HG03196 (cell line): ENCODE data around the gene CRYM.
"Not testable (repeated sequence)": the region's sequence is repeated elsewhere in the genome, so short reads cannot be mapped to it uniquely, and the experiment has no call there.

Experiments
- ATAC-seq: cut with Tn5 transposase; IDR thresholded peaks from one replicate; pipeline ENCODE4 v1.9.1; 2021; ENCODE audit not compliant: unreplicated experiment

CRYM gene

DNA sequence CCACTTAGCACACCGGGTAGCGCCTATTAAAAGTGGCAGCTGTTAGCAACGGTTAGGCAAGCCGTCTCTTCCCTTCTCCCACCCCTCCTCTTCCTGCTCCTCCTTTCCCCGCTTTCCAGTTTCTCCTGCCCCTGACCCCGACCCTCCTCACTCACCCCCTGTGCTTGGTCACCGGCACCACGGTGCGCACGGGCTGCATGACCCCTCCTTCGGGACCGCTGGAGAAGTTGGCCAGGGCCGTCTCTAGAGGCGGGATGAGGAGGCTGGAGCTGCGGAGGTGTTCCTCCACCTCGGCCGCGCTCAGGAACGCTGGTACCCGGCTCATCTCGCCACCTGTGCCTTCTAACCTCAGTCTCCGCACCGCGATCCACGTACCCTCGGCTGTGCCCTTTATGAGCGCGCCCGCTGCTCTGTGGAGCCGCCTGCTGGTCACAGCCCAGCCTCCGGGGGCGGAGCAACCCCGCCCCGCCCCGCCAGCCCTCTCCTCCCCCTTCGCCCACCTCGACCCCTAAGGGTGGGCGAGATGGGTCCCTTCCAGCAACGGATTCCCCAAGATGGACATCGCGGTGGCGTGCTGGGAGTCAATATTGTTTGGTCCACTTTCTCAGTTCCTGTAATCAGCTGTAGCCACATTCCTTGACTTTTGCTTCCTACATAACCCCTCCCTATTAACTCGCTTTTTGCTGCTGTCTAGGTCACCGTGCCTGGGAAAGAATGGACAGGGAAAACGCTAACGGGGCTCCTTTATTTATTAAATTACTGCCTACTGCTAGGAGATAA lies at the start of gene CRYM:
Gene CRYM (minus strand): TSS at position 364 of the 780 bp plus-strand sequence. CDS start 39 bp downstream, at position 325.
- no peak for ATAC-seq

DNA sequence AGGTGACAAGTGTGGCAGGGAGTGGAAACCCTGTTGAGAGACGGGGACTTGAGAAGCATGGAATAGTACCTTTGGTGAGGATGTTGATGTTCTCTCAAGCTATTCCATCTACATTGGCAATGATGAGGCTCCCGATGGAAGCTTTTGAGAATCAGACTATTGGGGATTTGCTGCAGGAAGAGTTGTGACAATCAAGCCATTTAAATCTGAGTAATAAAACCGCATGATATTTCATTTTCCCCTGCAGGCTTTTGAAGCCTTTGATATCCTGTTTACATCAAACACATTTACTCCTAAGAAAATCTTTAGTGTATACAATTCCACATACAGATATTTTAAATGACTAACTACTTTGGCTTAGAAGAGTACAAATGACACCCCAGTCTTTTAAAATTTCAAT lies 49.0 kb upstream of the CRYM start:
- no peak for ATAC-seq

GRCh38 chr16:21326459-21326858 lies 48.4 kb upstream of the CRYM start:
- no peak for ATAC-seq

- ATAC-seq: no peak
Observed at GRCh38 chr16:21324267-21324666, 46.2 kb upstream of the CRYM start.

- ATAC-seq: not testable (repeated sequence)
Observed at GRCh38 chr16:21322251-21322650, 44.2 kb upstream of the CRYM start.

DNA sequence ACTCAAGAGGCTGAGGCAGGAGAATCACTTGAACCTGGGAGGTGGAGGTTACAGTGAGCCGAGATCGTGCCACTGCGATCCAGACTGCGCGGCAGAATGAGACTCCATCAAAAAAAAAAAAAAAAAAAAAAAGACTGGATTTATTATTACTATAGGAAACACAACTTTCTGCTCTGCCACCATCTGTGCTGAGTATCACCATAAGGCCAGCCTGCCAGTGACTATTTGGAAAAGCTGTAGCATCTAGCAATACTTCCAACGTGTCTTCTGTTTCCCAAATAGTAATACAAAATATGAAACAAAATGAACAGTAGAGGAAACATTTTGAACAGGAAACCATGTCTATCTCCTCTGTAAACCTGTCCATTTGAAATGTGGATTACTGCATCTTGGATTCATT lies 43.6 kb upstream of the CRYM start:
- no peak for ATAC-seq

DNA sequence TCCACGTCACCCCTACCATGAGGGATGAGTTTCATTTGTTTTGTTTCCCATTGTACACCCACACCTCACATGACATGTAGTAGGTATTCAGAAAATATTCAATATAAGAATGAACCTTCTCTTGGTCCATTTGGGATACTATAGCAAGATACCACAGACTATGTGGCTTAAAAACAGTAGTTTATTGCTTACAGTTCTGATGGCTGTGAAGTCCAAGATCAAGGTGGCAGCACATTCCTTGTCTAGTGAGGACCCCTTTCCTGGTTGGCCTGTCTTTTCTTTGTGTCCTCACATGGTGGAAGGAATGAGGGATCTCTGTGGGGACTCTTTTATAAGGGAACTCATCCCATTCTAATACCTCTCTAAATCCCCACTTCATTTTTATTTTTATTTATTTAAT lies 36.2 kb upstream of the CRYM start:
- ATAC-seq: no peak

DNA sequence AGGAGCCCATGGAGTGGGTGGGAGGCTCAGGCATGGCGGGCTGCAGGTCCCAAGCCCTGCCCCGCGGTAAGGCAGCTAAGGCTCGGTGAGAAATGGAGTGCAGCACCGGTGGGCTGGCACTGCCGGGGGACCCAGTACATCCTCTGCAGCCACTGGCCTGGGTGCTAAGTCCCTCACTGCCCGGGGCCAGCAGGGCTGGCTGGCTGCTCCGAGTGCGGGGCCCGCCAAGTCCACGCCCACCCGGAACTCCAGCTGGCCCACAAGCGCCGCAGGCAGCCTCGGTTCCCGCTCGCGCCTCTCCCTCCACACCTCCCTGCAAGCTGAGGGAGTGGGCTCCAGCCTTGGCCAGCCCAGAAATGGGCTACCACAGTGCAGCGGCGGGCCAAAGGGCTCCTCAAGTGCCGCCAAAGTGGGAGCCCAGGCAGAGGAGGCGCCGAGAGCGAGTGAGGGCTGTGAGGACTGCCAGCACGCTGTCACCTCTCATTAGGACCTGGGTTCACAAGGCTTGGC lies 34.8 kb upstream of the CRYM start:
- not testable (repeated sequence) for ATAC-seq

DNA sequence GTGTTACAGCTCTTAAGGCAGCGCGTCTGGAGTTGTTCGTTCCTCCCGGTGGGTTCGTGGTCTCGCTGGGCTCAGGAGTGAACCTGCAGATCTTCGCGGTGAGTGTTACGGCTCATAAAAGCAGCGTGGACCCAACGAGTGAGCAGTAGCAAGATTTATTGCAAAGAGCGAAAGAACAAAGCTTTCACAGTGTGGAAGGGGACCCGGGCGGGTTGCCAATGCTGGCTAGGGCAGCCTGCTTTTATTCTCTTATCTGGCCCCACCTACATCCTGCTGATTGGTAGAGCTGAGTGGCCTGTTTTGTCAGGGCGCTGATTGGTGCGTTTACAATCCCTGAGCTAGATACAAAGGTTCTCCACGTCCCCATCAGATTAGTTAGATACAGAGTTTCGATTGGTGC lies 34.0 kb upstream of the CRYM start:
- not testable (repeated sequence) for ATAC-seq

- not testable (repeated sequence) for ATAC-seq
Observed at GRCh38 chr16:21306712-21307111, 28.6 kb upstream of the CRYM start.

GRCh38 chr16:21302898-21303528 lies 24.9 kb upstream of the CRYM start:
- no peak for ATAC-seq

- ATAC-seq: no peak
Observed at GRCh38 chr16:21302454-21302853, 24.4 kb upstream of the CRYM start.

GRCh38 chr16:21301895-21302291 lies 23.8 kb upstream of the CRYM start:
- ATAC-seq: no peak

- ATAC-seq: peak; percentile 59
Observed at GRCh38 chr16:21301168-21301894, 23.2 kb upstream of the CRYM start.

DNA sequence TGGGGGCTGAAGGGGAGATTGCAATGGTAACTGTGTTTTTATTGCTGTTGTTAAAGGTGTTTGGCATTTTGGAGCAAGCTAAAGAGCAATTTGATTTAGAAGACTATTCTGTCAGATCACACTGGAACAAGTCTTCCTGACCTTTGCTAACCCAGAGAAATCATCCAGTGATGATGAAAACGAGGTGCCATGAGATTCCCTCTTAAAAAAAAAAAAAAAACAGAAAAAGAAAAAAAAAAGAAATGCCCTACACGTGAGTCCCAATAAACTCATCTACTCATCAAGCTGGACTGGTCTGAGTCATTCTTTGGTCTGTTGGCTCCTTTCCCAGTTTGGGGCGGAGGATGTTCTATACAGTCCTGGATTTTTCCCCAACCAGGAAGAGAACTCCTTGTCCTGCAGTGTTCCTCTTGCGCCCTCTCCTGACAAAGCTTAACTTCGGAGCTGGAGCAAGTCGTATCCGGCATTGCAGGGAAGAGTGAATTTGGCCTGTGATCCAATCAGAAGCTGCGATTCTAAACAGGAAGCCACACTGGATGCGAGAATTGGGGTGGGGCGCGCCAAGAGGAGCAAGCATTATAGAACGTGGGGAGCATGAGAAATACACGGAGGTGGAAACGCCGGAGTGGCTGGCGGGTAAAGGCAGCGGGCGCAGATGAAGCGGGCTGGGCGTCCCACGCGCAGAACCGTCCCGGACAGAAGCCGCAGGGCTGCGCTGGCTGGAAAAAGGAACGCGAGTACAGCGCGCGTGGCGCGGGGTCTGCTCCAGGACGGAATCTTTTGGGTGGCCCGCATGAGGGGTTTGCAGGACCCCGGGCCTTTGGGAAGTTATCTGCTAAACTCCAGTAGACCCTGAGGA lies 22.4 kb upstream of the CRYM start:
- ATAC-seq: peak; percentile 49

GRCh38 chr16:21289789-21290188 lies 11.7 kb upstream of the CRYM start:
- not testable (repeated sequence) for ATAC-seq

GRCh38 chr16:21285314-21285713 lies 7.2 kb upstream of the CRYM start:
- no peak for ATAC-seq

- ATAC-seq: no peak
Observed at GRCh38 chr16:21284414-21284813, 6.3 kb upstream of the CRYM start.

- no peak for ATAC-seq
Observed at GRCh38 chr16:21283521-21284289, 5.6 kb upstream of the CRYM start.
